B cell (primary cell): ENCODE measurements around the gene RNF103.

ENCODE experiments used
- CTCF ChIP-seq: fragments of 200-600 bp; IDR thresholded peaks from one replicate; pipeline ENCODE4 v1.8.0; 2022; ENCODE audit warnings: antibody characterized with exemption, mild to moderate bottlenecking
- EZH2 ChIP-seq: IDR thresholded peaks from 2 replicates; pipeline ENCODE4 v1.6.1; 2012; ENCODE audit warnings: borderline replicate concordance, low read depth, mild to moderate bottlenecking, moderate library complexity, low read length; ENCODE audit not compliant: insufficient read depth, poor library complexity, severe bottlenecking

- TF ChIP-seq CTCF (no peak), EZH2 (no peak)
These were observed 45.7 kb downstream of the RNF103 start for GRCh38 chr2:86577817-86578456.
